HepG2 (cell line): ENCODE measurements around the gene NUFIP2. TPM values are rescaled to one million over a fixed set of nuclear protein-coding genes. Genes with fewer than 3 reads are reported as not detected.

Experiments used
- ATAC-seq: fragments of 200-7000 bp; cut with Tn5 transposase; 3 replicates; pipeline ENCODE4 v1.9.1; 2020; ENCODE audit warnings: mild to moderate bottlenecking, moderate library complexity
- BruUV-seq: library from RNA; stranded (reverse); fragments of 400-500 nt; replicated peaks from 2 replicates; lab custom pipeline; 2021; lab: Mats Ljungman, UMichigan
- CTCF ChIA-PET: fragments of 300-600 bp; formaldehyde crosslinking; extraction: SDS; loops from one replicate; lab custom pipeline; 2021; ENCODE audit warnings: low total read pairs, inconsistent platforms, low intra/inter-chr PET ratio; lab: Yijun Ruan, JAX
- POLR2A ChIA-PET: fragments of 350-600 bp; sonication (Branson Sonifier 250); formaldehyde crosslinking; loops from one replicate; lab custom pipeline; 2020; ENCODE audit warnings: antibody characterized with exemption, inconsistent platforms; lab: Yijun Ruan, JAX
- DNase-seq: peaks from one replicate; pipeline ENCODE4 v3.0.0-alpha.2; 2015; ENCODE audit warnings: low spot score
- FAIRE-seq: peaks from 3 replicates; lab custom pipeline; 2011; peaks lifted over from hg19 to GRCh38; lab: Jason Lieb, UNC
- H2AFZ ChIP-seq: one replicate; pipeline ENCODE4 v1.6.1; 2011; ENCODE audit warnings: low read length, inconsistent platforms
- H3K27ac ChIP-seq: fragments of 300-600 bp; 3 replicates; pipeline ENCODE4 v1.8.0; 2011; ENCODE audit warnings: mixed run types, mild to moderate bottlenecking, mixed read lengths, low read length, inconsistent platforms; ENCODE audit not compliant: insufficient read depth; ENCODE audit errors: extremely low read length
- H3K27me3 ChIP-seq, 2 experiments: fragments of 200-600 bp in 1 of 2; 2 replicates in 1 of 2; 3 replicates in 1 of 2; pipeline versions ENCODE4 v1.6.0 to v1.8.0; 2011; ENCODE audit warnings: low read length in 2 of 2, mild to moderate bottlenecking in 2 of 2, moderate library complexity in 2 of 2, inconsistent platforms in 1 of 2; ENCODE audit not compliant: insufficient read depth in 2 of 2, control insufficient read depth in 1 of 2
- H3K36me3 ChIP-seq, 2 experiments: fragments of 200-600 bp in 1 of 2; replicated peaks in 1 of 2; 2 replicates in 1 of 2; 3 replicates in 1 of 2; pipeline versions ENCODE4 v1.5.1 to v1.8.0; 2011; ENCODE audit warnings: low read length in 2 of 2, inconsistent platforms in 1 of 2; ENCODE audit not compliant: insufficient read depth in 2 of 2, control insufficient read depth in 1 of 2
- H3K4me1 ChIP-seq: 2 replicates; pipeline ENCODE4 v1.5.1; 2012; ENCODE audit warnings: low read length, inconsistent platforms; ENCODE audit not compliant: insufficient read depth
- H3K4me2 ChIP-seq: 2 replicates; pipeline ENCODE4 v1.6.0; 2011; ENCODE audit warnings: low read depth, low read length, inconsistent platforms
- H3K4me3 ChIP-seq, 3 experiments: fragments of 200-600 bp in 1 of 3; sonication (generic), shearing (Covaris generic) in 1 of 3; replicated peaks in 1 of 3; 2 replicates each; pipeline ENCODE4 v1.5.1; 2011 to 2016; ENCODE audit warnings: low read length in 3 of 3, inconsistent platforms in 2 of 3, low read depth in 2 of 3, mild to moderate bottlenecking in 2 of 3, control low read depth in 1 of 3, mixed read lengths in 1 of 3; ENCODE audit not compliant: insufficient read depth in 1 of 3
- H3K79me2 ChIP-seq: one replicate; pipeline ENCODE4 v1.6.1; 2011; ENCODE audit warnings: low read length, inconsistent platforms; ENCODE audit not compliant: insufficient read depth
- H3K9ac ChIP-seq: 2 replicates; pipeline ENCODE4 v1.6.0; 2011; ENCODE audit warnings: mild to moderate bottlenecking, low read depth, low read length, inconsistent platforms; ENCODE audit not compliant: insufficient read depth
- H3K9me3 ChIP-seq: 2 replicates; pipeline ENCODE4 v1.5.1; 2012; ENCODE audit warnings: mild to moderate bottlenecking, low read length
- H4K20me1 ChIP-seq: 2 replicates; pipeline ENCODE4 v1.6.0; 2011; ENCODE audit warnings: inconsistent platforms, mild to moderate bottlenecking, low read length, moderate library complexity; ENCODE audit not compliant: insufficient read depth
- AGO1 ChIP-seq: fragments of 200-400 bp; formaldehyde crosslinking; IDR thresholded peaks from 2 replicates; pipeline ENCODE4 v1.6.1; 2017; ENCODE audit warnings: mild to moderate bottlenecking, low read depth, low read length, moderate library complexity; ENCODE audit not compliant: poor library complexity, severe bottlenecking
- AGO2 ChIP-seq: fragments of 200-400 bp; formaldehyde crosslinking; optimal IDR thresholded peaks from 2 replicates; pipeline ENCODE3; 2017; ENCODE audit warnings: mild to moderate bottlenecking, low read depth, low read length, moderate library complexity
- ELF3 ChIP-seq: IDR thresholded peaks from 2 replicates; pipeline ENCODE4 v1.6.1; 2016; ENCODE audit warnings: missing genetic modification reagents, missing compliant biosample characterization
- KMT2A ChIP-seq: sonication (generic); formaldehyde crosslinking; IDR thresholded peaks from 2 replicates; pipeline ENCODE4 v1.4.0; 2020; ENCODE audit warnings: missing genetic modification reagents
- MXD3 ChIP-seq: IDR thresholded peaks from 2 replicates; pipeline ENCODE4 v1.6.1; 2016; ENCODE audit warnings: mild to moderate bottlenecking, missing biosample characterization, missing genetic modification reagents
- MZF1 ChIP-seq: sonication (generic); formaldehyde crosslinking; IDR thresholded peaks from 2 replicates; pipeline ENCODE4 v1.8.1; 2023; ENCODE audit warnings: mild to moderate bottlenecking, missing genetic modification reagents, borderline replicate concordance
- NR2F1 ChIP-seq, 2 experiments: fragments of 450-650 bp in 1 of 2; formaldehyde crosslinking in 1 of 2; IDR thresholded peaks; 2 replicates each; pipeline versions ENCODE4 v1.5.0 to v1.6.1; 2016 to 2020; ENCODE audit warnings: mild to moderate bottlenecking in 1 of 2, missing compliant biosample characterization in 1 of 2, missing genetic modification reagents in 1 of 2, moderate library complexity in 1 of 2
- PATZ1 ChIP-seq: sonication (generic); formaldehyde crosslinking; IDR thresholded peaks from 2 replicates; pipeline ENCODE4 v1.4.0; 2020; ENCODE audit warnings: missing genetic modification reagents
- PHF8 ChIP-seq: sonication (generic); formaldehyde crosslinking; IDR thresholded peaks from 2 replicates; pipeline ENCODE4 v1.5.0; 2020; ENCODE audit warnings: missing genetic modification reagents
- RARA ChIP-seq: IDR thresholded peaks from 2 replicates; pipeline ENCODE4 v1.6.1; 2016; ENCODE audit warnings: missing genetic modification reagents, missing compliant biosample characterization
- RBM22 ChIP-seq: fragments of 200-400 bp; formaldehyde crosslinking; optimal IDR thresholded peaks from 2 replicates; pipeline ENCODE3; 2017; ENCODE audit warnings: mild to moderate bottlenecking, low read length, moderate library complexity
- SIN3B ChIP-seq: fragments of 150-350 bp; IDR thresholded peaks from 2 replicates; pipeline ENCODE4 v1.6.1; 2014; ENCODE audit warnings: low read length
- TAF1 ChIP-seq: sonication (generic); formaldehyde crosslinking; IDR thresholded peaks from 2 replicates; pipeline ENCODE4 v1.4.0; 2020; ENCODE audit warnings: missing genetic modification reagents
- ZBTB10 ChIP-seq: sonication (generic); formaldehyde crosslinking; IDR thresholded peaks from 2 replicates; pipeline ENCODE4 v1.4.0; 2020; ENCODE audit warnings: missing genetic modification reagents, borderline replicate concordance
- ZNF558 ChIP-seq: sonication (generic); formaldehyde crosslinking; IDR thresholded peaks from 2 replicates; pipeline ENCODE4 v1.9.0; 2022; ENCODE audit warnings: mild to moderate bottlenecking, missing genetic modification reagents, borderline replicate concordance
- WGBS: methylation state at CpG from one replicate; pipeline ENCODE4 v1.1.6; 2017; ENCODE audit warnings: low lambda C conversion rate; 5-methylcytosine and 5-hydroxymethylcytosine counted together
- in situ Hi-C: cut with HindIII; loops from 2 replicates; pipeline ENCODE4 v1.10.0; 2017; ENCODE audit warnings: low pct_unique_long_range_greater_than_20kb; ENCODE audit not compliant: extremely low pct_ligation_motif_present
- intact Hi-C: fragments of 100-400 bp; cut with micrococcal nuclease; formaldehyde crosslinking; loops from one replicate; pipeline ENCODE4 v1.10.0; 2022; ENCODE audit not compliant: unreplicated experiment
- polyA plus RNA-seq, 8 experiments: library from polyadenylated mRNA; depleted of rRNA in 3 of 8; stranded (reverse) in 7 of 8; unstranded in 1 of 8; fragments of >200 nt; fragmentation: Illumina TruSeq in 4 of 8; extraction: Trizol in 4 of 8; gene quantifications; 2 replicates each; pipeline versions ENCODE4 v1.2.1 to v1.2.3, GENCODE V29; 2011 to 2016; ENCODE audit warnings: low read depth in 4 of 8, missing spikeins in 1 of 8, mixed read lengths in 1 of 8; ENCODE audit not compliant: insufficient read depth in 1 of 8
- total RNA-seq, 5 experiments: library from RNA; depleted of rRNA; stranded (reverse); fragments of >200 nt; fragmentation: Illumina TruSeq; extraction: Trizol; gene quantifications; 2 replicates each; pipeline ENCODE4 v1.2.3, GENCODE V29; 2016; ENCODE audit warnings: low read depth in 1 of 5
- TF ChIP-seq, protein P1 (sequence below): sonication (generic); formaldehyde crosslinking; IDR thresholded peaks from 2 replicates; pipeline ENCODE4 v1.8.0; 2022; ENCODE audit warnings: missing genetic modification reagents, mild to moderate bottlenecking, inconsistent platforms, borderline replicate concordance

The NUFIP2 gene
- total and polyA plus RNA-seq, 2 of the 13 experiments (the other 11 are each of a cell fraction or from before 2014, with no cell fraction given): 10.3 to 30.8 TPM

DNA sequence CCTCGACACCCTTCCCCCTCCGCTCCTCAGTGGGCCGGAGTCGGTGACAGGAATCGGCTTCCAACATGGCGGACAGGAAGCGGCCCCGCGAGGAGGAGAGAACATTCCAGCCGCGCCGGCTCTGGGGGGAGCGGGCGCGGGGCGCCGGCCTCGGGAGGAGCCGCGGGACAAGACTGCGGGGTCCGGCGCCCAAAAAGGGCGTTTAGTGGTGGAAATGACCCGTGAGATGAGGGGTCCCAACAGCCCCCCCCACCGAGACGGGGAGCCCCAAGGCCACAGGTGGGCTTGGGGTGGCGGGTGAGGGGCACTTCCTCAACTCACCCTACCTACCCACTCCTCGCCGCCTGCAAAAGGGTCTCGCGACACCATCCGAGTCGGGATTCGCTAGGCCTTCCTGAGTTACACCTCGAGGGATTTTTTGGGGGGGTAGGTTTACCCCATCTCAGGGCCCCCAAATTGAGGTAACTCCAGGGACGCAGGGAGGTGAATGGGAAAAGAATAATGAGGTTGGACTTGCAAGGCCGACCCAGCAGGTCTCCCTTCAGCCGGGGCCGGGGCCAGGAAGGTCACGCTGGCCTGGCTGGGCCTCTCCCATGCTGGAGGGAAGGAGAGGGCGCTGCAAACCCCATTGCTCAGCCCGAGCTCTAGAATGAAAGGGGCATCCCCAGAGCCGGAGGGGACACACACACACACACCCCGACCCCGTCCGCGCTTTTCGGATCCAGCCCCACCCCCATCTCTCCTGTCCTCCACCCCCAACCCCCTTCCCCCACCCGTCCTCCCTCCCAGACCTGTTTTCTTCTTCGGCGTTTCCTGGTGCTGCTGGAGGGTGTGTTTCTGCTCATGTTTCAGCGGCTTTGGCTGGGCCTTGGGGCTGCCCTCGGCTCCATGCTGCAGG lies 707 bp downstream of the NUFIP2 start:
- Histone ChIP-seq H3K4me1 (peaks cover 35% of the 10 kb centered on the region), H2AFZ (no peak overlapping the region), H3K9ac (peak overlapping the region; percentile 95), H3K79me2 (peaks cover 50% of the 10 kb centered on the region), H3K27ac (peak overlapping the region; percentile 92), H3K27me3 (no peaks in the 10 kb centered on the region; a peak in 1 of 5 replicates), H4K20me1 (peaks cover 40% of the 10 kb centered on the region), H3K9me3 (no peaks in the 10 kb centered on the region), H3K4me3 (peak overlapping the region; percentile 92 to 99 (median 93)), H3K36me3 (peaks cover 1 to 20% of the 10 kb centered on the region in 2 experiments; a peak in 2 of 5 replicates), H3K4me2 (peak overlapping the region; percentile 73)
- TSS peak; percentile 69 for BruUV-seq
- under 1% methylated on average over 24 of the region's 54 CpGs for WGBS
- peak; percentile 64 for ATAC-seq
- intact Hi-C loops: loop anchor here (5.0 to 10.0 kb wide), 3 partner anchors 41 to 272 kb away; partner anchors contain the start of genes ABHD15 and TP53I13
- FAIRE-seq: no peak
- CTCF ChIA-PET: no interaction called here
- DNase-seq: peak; percentile 45
- in situ Hi-C loops: no loop called here
- POLR2A ChIA-PET: interaction anchor here (0.7 to 1.9 kb wide), 32 partner anchors 7 to 451 kb away, joined by 3 to 37 read pairs (median 6); partner anchors contain the start of genes ABHD15, ANKRD13B, FAM222B and MYO18A
- TF ChIP-seq TAF1 (CRISPR knock-in tag): peak; percentile 62
- peak; percentile 51 for TF ChIP-seq RBM22
- no peak for TF ChIP-seq RARA
- TF ChIP-seq AGO2: peak; percentile 92
- TF ChIP-seq, protein P1, sequence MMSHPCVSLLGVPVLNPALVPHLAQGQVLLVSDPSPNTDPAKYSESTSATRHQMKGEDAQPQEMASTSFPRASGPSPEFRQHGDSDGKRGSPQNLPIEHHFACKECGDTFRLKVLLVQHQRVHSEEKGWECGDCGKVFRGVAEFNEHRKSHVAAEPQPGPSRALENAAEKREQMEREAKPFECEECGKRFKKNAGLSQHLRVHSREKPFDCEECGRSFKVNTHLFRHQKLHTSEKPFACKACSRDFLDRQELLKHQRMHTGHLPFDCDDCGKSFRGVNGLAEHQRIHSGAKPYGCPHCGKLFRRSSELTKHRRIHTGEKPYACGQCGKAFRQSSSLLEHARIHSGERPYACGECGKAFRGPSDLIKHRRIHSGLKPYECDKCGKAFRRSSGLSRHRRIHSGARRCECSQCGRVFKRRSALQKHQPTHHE (CRISPR knock-in tag): 0 out of 2 replicates have a peak, but pooled peaks have one; percentile 50
- TF ChIP-seq PATZ1 (CRISPR knock-in tag): peak; percentile 68
- TF ChIP-seq PHF8 (CRISPR knock-in tag): peak; percentile 65
- TF ChIP-seq MXD3 (CRISPR knock-in tag): 0 out of 2 replicates have a peak, but pooled peaks have one; percentile 37
- TF ChIP-seq MZF1 (CRISPR knock-in tag): no peak
- peak; percentile 54; the same call in 1 of the 2 replicates for TF ChIP-seq ZBTB10 (CRISPR knock-in tag)
- peak; percentile 98 for TF ChIP-seq AGO1
- TF ChIP-seq SIN3B: no peak
- 0 out of 2 replicates have a peak, but pooled peaks have one; percentile 20 for TF ChIP-seq ELF3 (CRISPR knock-in tag)
- TF ChIP-seq NR2F1 (CRISPR knock-in tag; IDR thresholded peaks at IDR 0.05): no peak
- peak; percentile 28; the same call in 1 of the 2 replicates for TF ChIP-seq KMT2A (CRISPR knock-in tag)
- peak; percentile 66; the same call in 1 of the 2 replicates for TF ChIP-seq ZNF558 (CRISPR knock-in tag)
